ENCODE measurements around the gene PLA2G4F. TPM values are rescaled to one million over a fixed set of nuclear protein-coding genes. Genes with fewer than 3 reads are reported as not detected.

PLA2G4F gene
- total RNA-seq, 1 experiment from 2014 or later, result 0.87 TPM

- Mint-ChIP-seq H3K4me3 (ENCODE audit: low read depth, unreplicated experiment) (no peak overlapping the region), H3K36me3 (ENCODE audit: insufficient read depth, unreplicated experiment) (no peaks in the 10 kb centered on the region), H3K27ac (ENCODE audit: unreplicated experiment) (no peak overlapping the region), H3K27me3 (ENCODE audit: unreplicated experiment) (peaks cover 24% of the 10 kb centered on the region), H3K9me3 (ENCODE audit: low read depth, unreplicated experiment) (peaks cover 3% of the 10 kb centered on the region), H3K4me1 (ENCODE audit: low read depth, unreplicated experiment) (no peaks in the 10 kb centered on the region)
- no peak for DNase-seq
- CTCF ChIA-PET, result no interaction called here
- TF ChIP-seq CTCF (IDR thresholded peaks at IDR 0.05; ENCODE audit: unreplicated experiment), result no peak
- BruUV-seq (replicated peaks), result no TSS peak
- intact Hi-C loops (cut with micrococcal nuclease; ENCODE audit: unreplicated experiment), result no loop called here
These were observed 12.4 kb downstream of the PLA2G4F start for GRCh38 chr15:42143866-42144625.

- CTCF ChIA-PET, result no interaction called here
- BruUV-seq (replicated peaks), result no TSS peak
- H3K9me3 Mint-ChIP-seq (ENCODE audit: low read depth, unreplicated experiment), result peaks cover 3% of the 10 kb centered on the region
- intact Hi-C loops (cut with micrococcal nuclease; ENCODE audit: unreplicated experiment), result no loop called here
- H3K27me3 Mint-ChIP-seq (ENCODE audit: unreplicated experiment), result peaks cover 27% of the 10 kb centered on the region
- no peak overlapping the region for H3K4me3 Mint-ChIP-seq (ENCODE audit: low read depth, unreplicated experiment)
- no peak for DNase-seq
- no peak overlapping the region for H3K27ac Mint-ChIP-seq (ENCODE audit: unreplicated experiment)
- no peaks in the 10 kb centered on the region for H3K36me3 Mint-ChIP-seq (ENCODE audit: insufficient read depth, unreplicated experiment)
- no peak for TF ChIP-seq CTCF (IDR thresholded peaks at IDR 0.05; ENCODE audit: unreplicated experiment)
- H3K4me1 Mint-ChIP-seq (ENCODE audit: low read depth, unreplicated experiment), result no peaks in the 10 kb centered on the region
These were observed 13.1 kb downstream of the PLA2G4F start for GRCh38 chr15:42143356-42143755.

GRCh38 chr15:42141795-42142667 lies 14.4 kb downstream of the PLA2G4F start:
- Mint-ChIP-seq H3K36me3 (ENCODE audit: insufficient read depth, unreplicated experiment) (no peaks in the 10 kb centered on the region), H3K9me3 (ENCODE audit: low read depth, unreplicated experiment) (peaks cover 3% of the 10 kb centered on the region), H3K27ac (ENCODE audit: unreplicated experiment) (no peak overlapping the region), H3K4me3 (ENCODE audit: low read depth, unreplicated experiment) (no peak overlapping the region), H3K27me3 (ENCODE audit: unreplicated experiment) (peaks cover 32% of the 10 kb centered on the region), H3K4me1 (ENCODE audit: low read depth, unreplicated experiment) (no peaks in the 10 kb centered on the region)
- intact Hi-C loops (cut with micrococcal nuclease; ENCODE audit: unreplicated experiment), result no loop called here
- TF ChIP-seq CTCF (IDR thresholded peaks at IDR 0.05; ENCODE audit: unreplicated experiment), result no peak
- CTCF ChIA-PET, result no interaction called here
- BruUV-seq (replicated peaks), result no TSS peak
- no peak for DNase-seq

- intact Hi-C loops (cut with micrococcal nuclease; ENCODE audit: unreplicated experiment), result no loop called here
- H3K27me3 Mint-ChIP-seq (ENCODE audit: unreplicated experiment), result peaks cover 40% of the 10 kb centered on the region
- no peak for TF ChIP-seq CTCF (IDR thresholded peaks at IDR 0.05; ENCODE audit: unreplicated experiment)
- H3K36me3 Mint-ChIP-seq (ENCODE audit: insufficient read depth, unreplicated experiment), result no peaks in the 10 kb centered on the region
- no peak overlapping the region for H3K4me3 Mint-ChIP-seq (ENCODE audit: low read depth, unreplicated experiment)
- CTCF ChIA-PET, result no interaction called here
- no peak for DNase-seq
- no peaks in the 10 kb centered on the region for H3K4me1 Mint-ChIP-seq (ENCODE audit: low read depth, unreplicated experiment)
- BruUV-seq (replicated peaks), result no TSS peak
- no peak overlapping the region for H3K27ac Mint-ChIP-seq (ENCODE audit: unreplicated experiment)
- peaks cover 3% of the 10 kb centered on the region for H3K9me3 Mint-ChIP-seq (ENCODE audit: low read depth, unreplicated experiment)
These were observed 15.2 kb downstream of the PLA2G4F start for GRCh38 chr15:42141246-42141645.

Measured in Calu3 (cell line).